Activated CD8-positive, alpha-beta memory T cell treated with anti-CD3 and anti-CD28 coated beads for 36 hours (primary cell): ENCODE results near the gene PRKACA. TPM values are rescaled to one million over a fixed set of nuclear protein-coding genes. Genes with fewer than 3 reads are reported as not detected.
"Not testable (repeated sequence)": the region's sequence is repeated elsewhere in the genome, so short reads cannot be mapped to it uniquely, and the experiment has no call there.

ENCODE experiments used
- CTCF ChIA-PET: fragments of 350-600 bp; sonication (Branson Sonifier 250); formaldehyde crosslinking; loops from one replicate; lab custom pipeline; 2021; ENCODE audit warnings: antibody characterized with exemption; lab: Charles Lee
- POLR2A ChIA-PET: fragments of 350-600 bp; sonication (Branson Sonifier 250); formaldehyde crosslinking; loops from one replicate; lab custom pipeline; 2021; ENCODE audit warnings: antibody characterized with exemption; lab: Charles Lee
- total RNA-seq, 2 experiments: library from RNA; stranded (reverse); gene quantifications; one replicate each; pipeline ENCODE4 v1.2.3, GENCODE V29; 2021

PRKACA gene
- total RNA-seq, 2 experiments from 2014 or later: 70.5 to 74.1 TPM

GRCh38 chr19:14050512-14050911 lies 67.0 kb downstream of the PRKACA start:
- ChIA-PET CTCF (interaction anchor here (0.7 to 1.2 kb wide), 2 partner anchors 170 to 183 kb away, joined by 3 read pairs; no protein-coding TSS in a partner anchor), POLR2A (no interaction called here)

- CTCF ChIA-PET: interaction anchor here (0.5 to 3.8 kb wide), 17 partner anchors 10 to 172 kb away, joined by 3 to 34 read pairs (median 3); partner anchors contain the start of gene MISP3
- POLR2A ChIA-PET: interaction anchor here (0.7 kb wide), 3 partner anchors 24 to 186 kb away, joined by 3 to 4 read pairs (median 3); no protein-coding TSS in a partner anchor
Measured at GRCh38 chr19:14048443-14049153, 69.0 kb downstream of the PRKACA start.

GRCh38 chr19:14047866-14048265 lies 69.7 kb downstream of the PRKACA start:
- CTCF ChIA-PET: interaction anchor here (0.5 to 3.8 kb wide), 12 partner anchors 9 to 172 kb away, joined by 3 to 34 read pairs (median 4); partner anchors contain the start of gene MISP3
- POLR2A ChIA-PET: not testable (repeated sequence)

DNA sequence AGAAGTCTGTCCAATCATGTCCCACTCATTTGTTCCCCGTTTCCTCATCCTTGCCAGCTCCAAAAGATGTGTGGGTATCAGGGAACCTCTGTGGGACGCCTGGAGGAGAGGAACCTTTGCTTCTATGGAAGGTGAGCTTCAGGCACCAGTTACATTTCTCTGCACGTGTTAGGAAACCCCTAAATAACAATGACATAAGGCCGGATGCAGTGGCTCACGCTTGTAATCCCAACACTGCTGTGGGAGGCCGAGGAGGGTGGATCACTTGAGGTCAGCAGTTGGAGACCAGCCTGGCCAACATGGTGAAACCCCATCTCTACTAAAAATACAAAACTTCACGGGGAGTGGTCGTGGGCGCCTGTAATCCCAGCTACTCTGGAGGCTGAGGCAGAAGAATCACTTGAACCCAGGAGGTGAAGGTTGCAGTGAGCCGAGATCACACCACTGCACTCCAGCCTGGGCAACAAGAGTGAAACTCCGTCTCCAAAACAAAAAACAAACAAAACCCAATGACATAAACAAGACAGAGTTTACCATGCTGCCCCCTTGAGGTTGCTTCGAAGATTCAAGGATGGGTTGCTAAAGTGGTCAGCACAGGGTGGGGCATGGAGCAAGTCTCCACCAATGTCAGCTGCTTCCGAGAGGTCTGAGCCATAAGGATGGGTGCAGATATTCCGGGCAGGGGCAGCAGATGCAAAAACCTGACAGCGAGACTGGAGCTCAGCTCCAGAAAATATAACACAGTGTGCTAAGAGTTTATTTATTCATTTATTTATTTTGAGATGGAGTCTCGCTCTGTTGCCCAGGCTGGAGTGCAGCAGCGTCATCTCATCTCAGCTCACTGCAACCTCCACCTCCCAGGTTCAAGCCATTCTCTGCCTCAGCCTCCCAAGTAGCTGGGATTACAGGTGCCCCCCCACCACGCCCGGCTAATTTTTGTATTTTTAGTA lies 74.6 kb downstream of the PRKACA start:
- POLR2A ChIA-PET: not testable (repeated sequence)
- CTCF ChIA-PET: interaction anchor here (0.6 to 3.1 kb wide), 11 partner anchors 9 to 931 kb away, joined by 3 to 17 read pairs (median 3); partner anchors contain the start of genes C19orf53 and IL27RA

Other genes with a start within 250 kb of the PRKACA start
- 1 to 10 TPM in 1 of 2 experiments, under 1 TPM in 1; 0.92 to 2.1 TPM for gene NANOS3, start 240.6 kb downstream of the PRKACA start, total RNA-seq
- gene BRME1, start 211.6 kb downstream of the PRKACA start, total RNA-seq: 1 to 10 TPM; 6.9 TPM
- gene CC2D1A, start 211.6 kb downstream of the PRKACA start, total RNA-seq: 10 to 100 TPM; 29.4 to 30.5 TPM
- under 1 TPM in 1 of 2 experiments, not detected in 1; 0.21 TPM for gene PODNL1, start 179.3 kb downstream of the PRKACA start, total RNA-seq
- gene DCAF15, start 165.3 kb downstream of the PRKACA start, total RNA-seq: 10 to 100 TPM; 59.9 to 65.3 TPM
- 10 to 100 TPM; 11.8 to 12.5 TPM for gene RFX1, start 111.4 kb downstream of the PRKACA start, total RNA-seq
- not detected for gene RLN3, start 89.6 kb downstream of the PRKACA start, total RNA-seq
- 10 to 100 TPM; 60.1 to 61.1 TPM for gene IL27RA, start 86.0 kb downstream of the PRKACA start, total RNA-seq
- not detected for gene PALM3, start 55.7 kb downstream of the PRKACA start, total RNA-seq
- 1 to 10 TPM; 1.0 to 1.1 TPM for gene MISP3, start 45.0 kb downstream of the PRKACA start, total RNA-seq
- gene C19orf67, start 32.0 kb downstream of the PRKACA start, total RNA-seq: not detected
- 10 to 100 TPM; 95.0 to 96.1 TPM for gene SAMD1, start 27.0 kb downstream of the PRKACA start, total RNA-seq
- 10 to 100 TPM; 79.7 to 83.6 TPM for gene ASF1B, start 18.8 kb upstream of the PRKACA start, total RNA-seq
- 1 to 10 TPM; 7.4 to 8.3 TPM for gene ADGRL1, start 88.4 kb upstream of the PRKACA start, total RNA-seq